WTC11 (cell line): ENCODE data around the gene ABCG8. TPM values are rescaled to one million over a fixed set of nuclear protein-coding genes. Genes with fewer than 3 reads are reported as not detected.

ENCODE experiments used
- ATAC-seq: fragments of 200-7000 bp; cut with Tn5 transposase; 2 replicates; pipeline ENCODE4 v1.10.0; 2021; ENCODE audit warnings: mild to moderate bottlenecking, moderate library complexity
- CTCF ChIA-PET: fragments of 300-600 bp; sonication (Branson Sonifier 250); formaldehyde crosslinking; loops from one replicate; lab custom pipeline; 2021; ENCODE audit warnings: antibody characterized with exemption; lab: Charles Lee
- POLR2A ChIA-PET: fragments of 350-600 bp; sonication (Branson Sonifier 250); formaldehyde crosslinking; loops from one replicate; lab custom pipeline; 2021; ENCODE audit warnings: antibody characterized with exemption; lab: Charles Lee
- DNase-seq: peaks from one replicate; pipeline ENCODE4 v3.0.0; 2021; ENCODE audit warnings: low spot score
- H3K27ac Mint-ChIP-seq: 2 replicates; pipeline ENCODE4 v1.8.0; 2021; ENCODE audit warnings: mixed read lengths
- H3K27me3 Mint-ChIP-seq: 2 replicates; pipeline ENCODE4 v1.8.0; 2021; ENCODE audit warnings: low read depth, mild to moderate bottlenecking, moderate library complexity, mixed read lengths
- H3K36me3 Mint-ChIP-seq: 2 replicates; pipeline ENCODE4 v1.8.0; 2021; ENCODE audit warnings: mixed read lengths
- H3K4me1 Mint-ChIP-seq: 2 replicates; pipeline ENCODE4 v1.8.0; 2022; ENCODE audit warnings: mixed read lengths
- H3K4me3 Mint-ChIP-seq: 2 replicates; pipeline ENCODE4 v1.8.0; 2021; ENCODE audit warnings: mild to moderate bottlenecking, moderate library complexity, mixed read lengths
- H3K9me3 Mint-ChIP-seq: 2 replicates; pipeline ENCODE4 v1.8.0; 2021; ENCODE audit warnings: mixed read lengths
- ATF1 ChIP-seq: sonication (generic); formaldehyde crosslinking; IDR thresholded peaks from 2 replicates; pipeline ENCODE4 v1.8.1; 2023; ENCODE audit warnings: mild to moderate bottlenecking, moderate library complexity, missing genetic modification reagents
- ETV6 ChIP-seq: sonication (generic); formaldehyde crosslinking; IDR thresholded peaks from 2 replicates; pipeline ENCODE4 v1.8.1; 2022; ENCODE audit warnings: mild to moderate bottlenecking, missing genetic modification reagents
- FOXJ3 ChIP-seq: sonication (generic); formaldehyde crosslinking; IDR thresholded peaks from 2 replicates; pipeline ENCODE4 v1.9.0; 2021; ENCODE audit warnings: missing genetic modification reagents, mild to moderate bottlenecking, borderline replicate concordance
- GABPB1 ChIP-seq: sonication (generic); formaldehyde crosslinking; IDR thresholded peaks from 2 replicates; pipeline ENCODE4 v1.8.1; 2023; ENCODE audit warnings: mild to moderate bottlenecking, missing genetic modification reagents
- GRHL2 ChIP-seq: fragments of 250-450 bp; sonication (Bioruptor Pico); IDR thresholded peaks from 2 replicates; pipeline ENCODE4 v1.8.0; 2022; ENCODE audit warnings: mild to moderate bottlenecking, moderate library complexity; ENCODE audit not compliant: insufficient replicate concordance, severe bottlenecking
- GTF2I ChIP-seq: fragments of 250-450 bp; sonication (Bioruptor Pico); conservative IDR thresholded peaks from 2 replicates; pipeline ENCODE4 v1.4.0; 2021; ENCODE audit warnings: mild to moderate bottlenecking
- MXD4 ChIP-seq: fragments of 250-450 bp; sonication (Bioruptor Pico); IDR thresholded peaks from 2 replicates; pipeline ENCODE4 v1.8.0; 2021; ENCODE audit warnings: mild to moderate bottlenecking, moderate library complexity, borderline replicate concordance
- NFYB ChIP-seq: sonication (generic); formaldehyde crosslinking; conservative IDR thresholded peaks from 2 replicates; pipeline ENCODE4 v1.8.0; 2022; ENCODE audit warnings: low read depth, missing genetic modification reagents
- NR1H2 ChIP-seq: sonication (generic); formaldehyde crosslinking; IDR thresholded peaks from 2 replicates; pipeline ENCODE4 v1.9.0; 2021; ENCODE audit warnings: mild to moderate bottlenecking, moderate library complexity, missing genetic modification reagents
- NR2C2 ChIP-seq: sonication (generic); formaldehyde crosslinking; IDR thresholded peaks from 2 replicates; pipeline ENCODE4 v1.8.0; 2022; ENCODE audit warnings: mild to moderate bottlenecking, missing genetic modification reagents
- OVOL2 ChIP-seq: fragments of 250-450 bp; sonication (Bioruptor Pico); IDR thresholded peaks from 2 replicates; pipeline ENCODE4 v1.9.0; 2021; ENCODE audit warnings: mild to moderate bottlenecking, borderline replicate concordance
- SMAD4 ChIP-seq: sonication (generic); formaldehyde crosslinking; IDR thresholded peaks from 2 replicates; pipeline ENCODE4 v1.8.0; 2022; ENCODE audit warnings: mild to moderate bottlenecking, missing genetic modification reagents
- USF2 ChIP-seq: sonication (generic); formaldehyde crosslinking; IDR thresholded peaks from 2 replicates; pipeline ENCODE4 v1.8.1; 2023; ENCODE audit warnings: mild to moderate bottlenecking, missing genetic modification reagents, moderate library complexity
- ZBTB43 ChIP-seq: sonication (generic); formaldehyde crosslinking; IDR thresholded peaks from 2 replicates; pipeline ENCODE4 v1.8.1; 2023; ENCODE audit warnings: mild to moderate bottlenecking, missing genetic modification reagents
- ZNF219 ChIP-seq: sonication (generic); formaldehyde crosslinking; IDR thresholded peaks from 2 replicates; pipeline ENCODE4 v1.8.0; 2023; ENCODE audit warnings: missing genetic modification reagents, mild to moderate bottlenecking, borderline replicate concordance
- ZNF232 ChIP-seq: sonication (generic); formaldehyde crosslinking; IDR thresholded peaks from 2 replicates; pipeline ENCODE4 v1.8.0; 2022; ENCODE audit warnings: mild to moderate bottlenecking, missing genetic modification reagents
- ZNF396 ChIP-seq: fragments of 250-450 bp; sonication (Bioruptor Pico); IDR thresholded peaks from 2 replicates; pipeline ENCODE4 v1.8.0; 2021; ENCODE audit warnings: mild to moderate bottlenecking, moderate library complexity, borderline replicate concordance
- ZNF425 ChIP-seq: fragments of 250-450 bp; sonication (Bioruptor Pico); conservative IDR thresholded peaks from 2 replicates; pipeline ENCODE4 v1.9.0; 2021; ENCODE audit warnings: mild to moderate bottlenecking
- total RNA-seq: library from RNA; stranded (reverse); gene quantifications from 3 replicates; pipeline ENCODE4 v1.2.3, GENCODE V29; 2021
- TF ChIP-seq, protein P1 (sequence below): fragments of 250-450 bp; sonication (Bioruptor Pico); IDR thresholded peaks from 2 replicates; pipeline ENCODE4 v1.9.0; 2021; ENCODE audit warnings: moderate library complexity, mild to moderate bottlenecking, inconsistent platforms, borderline replicate concordance
- TF ChIP-seq, protein P2 (sequence below): sonication (generic); formaldehyde crosslinking; IDR thresholded peaks from 2 replicates; pipeline ENCODE4 v1.8.0; 2023; ENCODE audit warnings: missing genetic modification reagents

The ABCG8 gene
- total RNA-seq, 1 experiment from 2014 or later: not detected

DNA sequence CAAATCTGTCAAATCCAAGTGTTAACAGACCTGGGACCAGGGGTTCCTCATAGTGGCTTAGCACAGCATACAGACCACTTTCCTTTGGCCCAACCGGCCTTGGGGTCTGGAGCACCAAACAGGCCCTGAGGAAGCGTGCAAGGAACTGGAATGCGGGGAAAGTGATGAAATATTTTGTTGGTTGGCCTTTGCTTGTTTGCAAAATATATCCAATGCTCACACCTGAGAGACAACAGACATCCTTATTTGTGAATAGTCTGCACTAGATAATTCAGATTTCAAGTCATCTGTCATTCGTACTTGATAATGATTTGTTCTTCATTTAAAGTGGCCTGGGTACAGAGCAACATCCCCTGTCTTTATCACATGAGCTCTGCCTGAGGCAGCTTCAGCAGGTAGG lies 43.5 kb downstream of the ABCG8 start:
- peak; percentile 8; the same call in 1 of the 2 replicates for ATAC-seq
- no peak for DNase-seq
- peaks cover 2% of the 10 kb centered on the region for H3K4me1 Mint-ChIP-seq
- CTCF ChIA-PET: interaction anchor here (1.5 to 1.6 kb wide), 3 partner anchors 162 to 277 kb away, joined by 4 read pairs; no protein-coding TSS in a partner anchor
- no peaks in the 10 kb centered on the region for H3K9me3 Mint-ChIP-seq
- H3K27ac Mint-ChIP-seq: peak overlapping the region; percentile 46
- H3K4me3 Mint-ChIP-seq: no peak overlapping the region
- peaks cover 9% of the 10 kb centered on the region for H3K36me3 Mint-ChIP-seq
- TF ChIP-seq FOXJ3 (CRISPR knock-in tag): no peak
- no peak for TF ChIP-seq OVOL2 (CRISPR knock-in tag)
- TF ChIP-seq ETV6 (CRISPR knock-in tag): no peak
- TF ChIP-seq ZNF425 (CRISPR knock-in tag): no peak
- TF ChIP-seq GABPB1 (CRISPR knock-in tag): peak; percentile 55
- POLR2A ChIA-PET: interaction anchor here (0.6 kb wide), 1 partner anchor 22 kb away, joined by 7 read pairs; no protein-coding TSS in a partner anchor
- H3K27me3 Mint-ChIP-seq: peaks cover 3% of the 10 kb centered on the region; the same call in 1 of the 2 replicates

DNA sequence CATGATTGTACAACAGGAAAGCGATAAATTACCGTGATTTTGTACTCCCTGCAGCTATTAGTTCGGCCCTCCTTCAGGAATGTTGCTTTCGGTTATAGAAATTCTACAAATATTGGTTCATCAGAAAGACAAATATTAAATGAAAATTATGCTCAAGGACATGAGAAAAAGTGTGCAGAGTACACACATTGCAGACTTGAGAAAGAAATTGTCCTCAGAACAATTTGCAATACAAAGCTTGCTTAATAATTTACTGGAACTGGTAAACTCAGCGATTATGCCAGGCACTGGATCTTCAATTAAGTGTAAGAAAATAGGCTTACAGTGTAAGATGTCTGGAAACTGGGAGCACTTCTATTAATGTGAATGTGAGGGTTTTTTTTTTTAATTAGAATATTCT lies 45.9 kb downstream of the ABCG8 start:
- no peak for DNase-seq
- TF ChIP-seq MXD4 (CRISPR knock-in tag) (no peak), ATF1 (CRISPR knock-in tag) (no peak), SMAD4 (CRISPR knock-in tag) (no peak), USF2 (no peak), GTF2I (CRISPR knock-in tag) (no peak), ZNF232 (CRISPR knock-in tag) (no peak), GRHL2 (CRISPR knock-in tag) (no peak), ZBTB43 (CRISPR knock-in tag) (no peak), ZNF396 (CRISPR knock-in tag) (no peak), ZNF219 (CRISPR knock-in tag) (no peak), NR2C2 (CRISPR knock-in tag) (no peak), NR1H2 (CRISPR knock-in tag) (no peak), NFYB (no peak)
- TF ChIP-seq, protein P1, sequence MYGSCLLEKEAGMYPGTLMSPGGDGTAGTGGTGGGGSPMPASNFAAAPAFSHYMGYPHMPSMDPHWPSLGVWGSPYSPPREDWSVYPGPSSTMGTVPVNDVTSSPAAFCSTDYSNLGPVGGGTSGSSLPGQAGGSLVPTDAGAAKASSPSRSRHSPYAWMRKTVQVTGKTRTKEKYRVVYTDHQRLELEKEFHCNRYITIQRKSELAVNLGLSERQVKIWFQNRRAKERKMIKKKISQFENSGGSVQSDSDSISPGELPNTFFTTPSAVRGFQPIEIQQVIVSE (CRISPR knock-in tag): no peak
- TF ChIP-seq, protein P2, sequence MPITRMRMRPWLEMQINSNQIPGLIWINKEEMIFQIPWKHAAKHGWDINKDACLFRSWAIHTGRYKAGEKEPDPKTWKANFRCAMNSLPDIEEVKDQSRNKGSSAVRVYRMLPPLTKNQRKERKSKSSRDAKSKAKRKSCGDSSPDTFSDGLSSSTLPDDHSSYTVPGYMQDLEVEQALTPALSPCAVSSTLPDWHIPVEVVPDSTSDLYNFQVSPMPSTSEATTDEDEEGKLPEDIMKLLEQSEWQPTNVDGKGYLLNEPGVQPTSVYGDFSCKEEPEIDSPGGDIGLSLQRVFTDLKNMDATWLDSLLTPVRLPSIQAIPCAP (CRISPR knock-in tag): no peak
- no peaks in the 10 kb centered on the region for H3K4me1 Mint-ChIP-seq
- no peak overlapping the region for H3K4me3 Mint-ChIP-seq
- ChIA-PET CTCF (interaction anchor here (0.7 kb wide), 1 partner anchor 778 kb away, joined by 3 read pairs; no protein-coding TSS in a partner anchor), POLR2A (no interaction called here)
- H3K9me3 Mint-ChIP-seq: no peaks in the 10 kb centered on the region
- ATAC-seq: no peak
- no peak overlapping the region for H3K27ac Mint-ChIP-seq
- peaks cover 31% of the 10 kb centered on the region for H3K36me3 Mint-ChIP-seq
- H3K27me3 Mint-ChIP-seq: no peaks in the 10 kb centered on the region
